ENCODE measurements around the gene ADM2. TPM values are rescaled to one million over a fixed set of nuclear protein-coding genes. Genes with fewer than 3 reads are reported as not detected.
A peak's percentile ranks its signal among the peaks of the same experiment; 100 is the strongest.

Gene ADM2
- total RNA-seq, 1 donor = 9.4 TPM

GRCh38 chr22:50527921-50528681, 46.8 kb downstream of the ADM2 start:
- no peak overlapping the region for H3K4me3 ChIP-seq (ENCODE audit: insufficient read depth, low read length)
- H3K36me3 ChIP-seq (ENCODE audit: insufficient read depth, low read length) = peaks cover 8% of the 10 kb centered on the region
- peaks cover 19% of the 10 kb centered on the region for H3K79me2 ChIP-seq (ENCODE audit: insufficient read depth, low read length)
- H3K27me3 ChIP-seq (ENCODE audit: insufficient read depth, low read length) = no peaks in the 10 kb centered on the region
- peak; percentile 86 for DNase-seq (ENCODE audit: insufficient read length, low spot score, missing footprints)
- H3K9me3 ChIP-seq (ENCODE audit: low read depth, low read length) = no peaks in the 10 kb centered on the region
- peaks cover 29% of the 10 kb centered on the region for H3K4me1 ChIP-seq (ENCODE audit: insufficient read depth, low read length)
- no peak overlapping the region for H2AFZ ChIP-seq (ENCODE audit: low read length)
- H3K4me2 ChIP-seq (ENCODE audit: insufficient read depth, low read length) = no peak overlapping the region
- H4K20me1 ChIP-seq (ENCODE audit: insufficient read depth, low read length) = peaks cover 24% of the 10 kb centered on the region
- TF ChIP-seq CTCF (IDR thresholded peaks at IDR 0.05; ENCODE audit: extremely low read depth, low read depth, low read length) = no peak
- no peak overlapping the region for H3K27ac ChIP-seq (ENCODE audit: low read depth, low read length)

GRCh38 chr22:50528682-50529415, 47.5 kb downstream of the ADM2 start:
- Histone ChIP-seq H3K4me1 (ENCODE audit: insufficient read depth, low read length) (peaks cover 31% of the 10 kb centered on the region), H3K36me3 (ENCODE audit: insufficient read depth, low read length) (peaks cover under 1% of the 10 kb centered on the region), H3K4me2 (ENCODE audit: insufficient read depth, low read length) (no peak overlapping the region), H3K27ac (ENCODE audit: low read depth, low read length) (no peak overlapping the region), H2AFZ (ENCODE audit: low read length) (no peak overlapping the region), H3K79me2 (ENCODE audit: insufficient read depth, low read length) (peaks cover 11% of the 10 kb centered on the region), H3K4me3 (ENCODE audit: insufficient read depth, low read length) (peak overlapping the region; percentile 74), H4K20me1 (ENCODE audit: insufficient read depth, low read length) (peaks cover 17% of the 10 kb centered on the region), H3K27me3 (ENCODE audit: insufficient read depth, low read length) (no peaks in the 10 kb centered on the region), H3K9me3 (ENCODE audit: low read depth, low read length) (no peaks in the 10 kb centered on the region)
- TF ChIP-seq CTCF (IDR thresholded peaks at IDR 0.05; ENCODE audit: extremely low read depth, low read depth, low read length) = no peak
- peak; percentile 87 for DNase-seq (ENCODE audit: insufficient read length, low spot score, missing footprints)

GRCh38 chr22:50529416-50529896, 48.1 kb downstream of the ADM2 start:
- Histone ChIP-seq H3K4me3 (ENCODE audit: insufficient read depth, low read length) (peak overlapping the region; percentile 74), H3K36me3 (ENCODE audit: insufficient read depth, low read length) (no peaks in the 10 kb centered on the region), H3K27ac (ENCODE audit: low read depth, low read length) (no peak overlapping the region), H3K9me3 (ENCODE audit: low read depth, low read length) (no peaks in the 10 kb centered on the region), H3K79me2 (ENCODE audit: insufficient read depth, low read length) (peaks cover 5% of the 10 kb centered on the region), H4K20me1 (ENCODE audit: insufficient read depth, low read length) (peaks cover 11% of the 10 kb centered on the region), H2AFZ (ENCODE audit: low read length) (no peak overlapping the region), H3K4me1 (ENCODE audit: insufficient read depth, low read length) (peaks cover 28% of the 10 kb centered on the region), H3K4me2 (ENCODE audit: insufficient read depth, low read length) (peak overlapping the region; percentile 91), H3K27me3 (ENCODE audit: insufficient read depth, low read length) (no peaks in the 10 kb centered on the region)
- peak; percentile 89 for DNase-seq (ENCODE audit: insufficient read length, low spot score, missing footprints)
- no peak for TF ChIP-seq CTCF (IDR thresholded peaks at IDR 0.05; ENCODE audit: extremely low read depth, low read depth, low read length)
